Liver (tissue), 9 donors: ENCODE measurements around the gene ITPK1. TPM values are rescaled to one million over a fixed set of nuclear protein-coding genes. Genes with fewer than 3 reads are reported as not detected.
A peak's percentile ranks its signal among the peaks of the same experiment; 100 is the strongest.

Source experiments
- DNase-seq: peaks from one replicate; pipeline ENCODE4 v3.0.0-alpha.2; 2017; ENCODE audit warnings: low spot score
- H3K27ac ChIP-seq, 2 donors: one replicate each; pipeline ENCODE4 v1.7.0; 2013; ENCODE audit warnings: inconsistent platforms in 2 of 2, low read length in 2 of 2, control low read depth in 1 of 2, low read depth in 1 of 2, mild to moderate bottlenecking in 1 of 2
- H3K27me3 ChIP-seq, 4 donors: one replicate each; pipeline versions ENCODE4 v1.6.1 to v1.7.0; 2013; ENCODE audit warnings: low read length in 3 of 4, inconsistent platforms in 1 of 4, mild to moderate bottlenecking in 1 of 4, moderate library complexity in 1 of 4; ENCODE audit not compliant: control insufficient read depth in 4 of 4, insufficient read depth in 4 of 4
- H3K36me3 ChIP-seq, 4 donors: one replicate each; pipeline versions ENCODE4 v1.6.1 to v1.7.0; 2013; ENCODE audit warnings: low read length in 3 of 4, mild to moderate bottlenecking in 3 of 4, low read depth in 1 of 4, moderate library complexity in 1 of 4; ENCODE audit not compliant: control insufficient read depth in 4 of 4, insufficient read depth in 3 of 4
- H3K4me1 ChIP-seq, 4 donors: one replicate each; pipeline versions ENCODE4 v1.6.1 to v1.7.0; 2013; ENCODE audit warnings: low read length in 3 of 4, mild to moderate bottlenecking in 3 of 4, moderate library complexity in 1 of 4; ENCODE audit not compliant: control insufficient read depth in 4 of 4, insufficient read depth in 4 of 4
- H3K4me3 ChIP-seq, 3 donors: one replicate each; pipeline versions ENCODE4 v1.6.1 to v1.7.0; 2013; ENCODE audit warnings: low read length in 3 of 3, control low read depth in 1 of 3, low read depth in 1 of 3, mild to moderate bottlenecking in 1 of 3
- H3K9ac ChIP-seq, 2 donors: one replicate each; pipeline ENCODE4 v1.7.0; 2013; ENCODE audit warnings: low read length in 2 of 2, mild to moderate bottlenecking in 2 of 2, moderate library complexity in 2 of 2, control low read depth in 1 of 2, low read depth in 1 of 2
- H3K9me3 ChIP-seq, 4 donors: one replicate each; pipeline versions ENCODE4 v1.6.1 to v1.7.0; 2013; ENCODE audit warnings: low read length in 3 of 4; ENCODE audit not compliant: control insufficient read depth in 4 of 4
- CTCF ChIP-seq: fragments of 150-350 bp; IDR thresholded peaks from 2 replicates; pipeline ENCODE4 v1.5.1; 2017; ENCODE audit warnings: improper control_type of control experiment, low read depth, low read length; ENCODE audit not compliant: missing input control
- EGR1 ChIP-seq, 2 donors: IDR thresholded peaks; 2 replicates each; pipeline ENCODE4 v1.6.1; 2016 to 2018; ENCODE audit warnings: antibody characterized with exemption in 2 of 2, low read depth in 2 of 2
- FOXA1 ChIP-seq: IDR thresholded peaks from 2 replicates; pipeline ENCODE4 v1.6.1; 2016; ENCODE audit warnings: antibody characterized with exemption
- FOXA2 ChIP-seq: IDR thresholded peaks from 2 replicates; pipeline ENCODE4 v1.6.1; 2016; ENCODE audit warnings: antibody characterized with exemption
- GABPA ChIP-seq, 2 donors: IDR thresholded peaks in 1 of 2; conservative IDR thresholded peaks in 1 of 2; 2 replicates each; pipeline ENCODE4 v1.6.1; 2016; ENCODE audit warnings: antibody characterized with exemption in 2 of 2, mild to moderate bottlenecking in 1 of 2, moderate library complexity in 1 of 2
- HNF4A ChIP-seq, 2 donors: conservative IDR thresholded peaks; 2 replicates each; pipeline ENCODE4 v1.6.1; 2016; ENCODE audit warnings: antibody characterized with exemption in 2 of 2, mild to moderate bottlenecking in 2 of 2
- HNF4G ChIP-seq: IDR thresholded peaks from 2 replicates; pipeline ENCODE4 v1.6.1; 2016; ENCODE audit warnings: antibody characterized with exemption
- JUND ChIP-seq, 2 donors: IDR thresholded peaks; 2 replicates each; pipeline ENCODE4 v1.6.1; 2016; ENCODE audit warnings: antibody characterized with exemption in 2 of 2
- MAX ChIP-seq: IDR thresholded peaks from 2 replicates; pipeline ENCODE4 v1.6.1; 2016; ENCODE audit warnings: antibody characterized with exemption
- NR2F2 ChIP-seq: IDR thresholded peaks from 2 replicates; pipeline ENCODE4 v1.6.1; 2016; ENCODE audit warnings: antibody characterized with exemption
- RAD21 ChIP-seq, 2 donors: IDR thresholded peaks; 2 replicates each; pipeline ENCODE4 v1.6.1; 2016; ENCODE audit warnings: antibody characterized with exemption in 2 of 2, mild to moderate bottlenecking in 2 of 2
- RXRA ChIP-seq, 2 donors: IDR thresholded peaks; 2 replicates each; pipeline ENCODE4 v1.6.1; 2017 to 2018; ENCODE audit warnings: antibody characterized with exemption in 2 of 2, mild to moderate bottlenecking in 1 of 2
- SP1 ChIP-seq: IDR thresholded peaks from 2 replicates; pipeline ENCODE4 v1.6.1; 2018; ENCODE audit warnings: antibody characterized with exemption, mild to moderate bottlenecking
- TAF1 ChIP-seq: conservative IDR thresholded peaks from 2 replicates; pipeline ENCODE4 v1.6.1; 2016; ENCODE audit warnings: antibody characterized with exemption, mild to moderate bottlenecking
- YY1 ChIP-seq: IDR thresholded peaks from 2 replicates; pipeline ENCODE4 v1.6.1; 2016; ENCODE audit warnings: antibody characterized with exemption, mild to moderate bottlenecking
- ZBTB33 ChIP-seq: IDR thresholded peaks from 2 replicates; pipeline ENCODE4 v1.6.1; 2016; ENCODE audit warnings: antibody characterized with exemption
- WGBS: extraction: QIAGEN DNeasy Blood & Tissue Kit; methylation state at CpG from one replicate; pipeline ENCODE4 v1.1.7; 2013; 5-methylcytosine and 5-hydroxymethylcytosine counted together
- polyA plus RNA-seq, 2 donors: library from polyadenylated mRNA; stranded (reverse) in 1 of 2; unstranded in 1 of 2; fragments of 200-250 nt in 1 of 2; fragments of >200 nt in 1 of 2; fragmentation: Nextera tagmentation in 1 of 2; extraction: Ambion mirVana in 1 of 2; gene quantifications; one replicate each; pipeline versions ENCODE4 v1.2.1 to v1.2.3, GENCODE V29; 2013 to 2015
- total RNA-seq, 2 donors: library from RNA; depleted of rRNA; stranded (reverse); fragments of >200 nt; gene quantifications; one replicate each; pipeline ENCODE4 v1.2.3, GENCODE V29; 2014
- TF ChIP-seq, protein P1 (sequence below): IDR thresholded peaks from 2 replicates; pipeline ENCODE4 v1.6.1; 2016; ENCODE audit warnings: antibody characterized with exemption
- donor health status: healthy.
- donor health status: healthy.
- donor health status: healthy.
- donor health status: healthy.
- donor health status: healthy.

The ITPK1 gene
- total and polyA plus RNA-seq, 4 donors: 9.0 to 41.2 (median 20.4) TPM

DNA sequence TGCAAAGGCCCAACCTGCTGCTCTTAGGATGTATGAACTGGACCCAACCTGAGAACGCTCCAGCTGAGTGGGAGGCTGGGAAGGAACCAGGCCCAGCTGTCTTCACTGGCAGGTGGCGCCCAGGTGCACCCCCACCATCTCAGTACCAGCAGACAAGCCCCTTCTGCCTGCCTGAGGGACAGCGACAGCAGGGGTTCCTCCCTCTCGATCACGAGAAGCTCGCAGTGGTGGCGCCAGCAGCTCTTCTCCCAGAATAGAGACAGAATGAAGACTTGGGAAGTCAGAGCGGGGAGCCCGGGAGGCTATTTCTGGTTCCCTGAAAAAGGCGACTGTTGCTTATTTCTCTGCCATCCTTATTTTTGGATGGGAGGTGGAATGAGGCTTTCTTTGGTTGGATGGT is 146.3 kb downstream of the ITPK1 start:
- peak overlapping the region in 1 of 2 donors; percentile 20 for H3K27ac ChIP-seq
- DNase-seq: no peak
- H3K27me3 ChIP-seq: no peaks in the 10 kb centered on the region
- H3K36me3 ChIP-seq: no peaks in the 10 kb centered on the region
- H3K4me3 ChIP-seq: no peak overlapping the region
- 98% methylated on average over 10 of the region's 10 CpGs for WGBS
- no peak overlapping the region for H3K9ac ChIP-seq
- H3K4me1 ChIP-seq: peaks cover 17 to 35% (median 28%) of the 10 kb centered on the region in 4 donors
- H3K9me3 ChIP-seq: no peaks in the 10 kb centered on the region
- TF ChIP-seq HNF4G (no peak), RAD21 (IDR thresholded peaks at IDR 0.05) (no peak), EGR1 (IDR thresholded peaks at IDR 0.05; ENCODE audit: low read depth in 2 of 2) (no peak), YY1 (no peak), MAX (no peak), TAF1 (no peak), GABPA (IDR thresholded peaks at IDR 0.05 in 1 of 2, conservative IDR thresholded peaks at IDR 0.05 in 1 of 2) (no peak), SP1 (no peak), RXRA (IDR thresholded peaks at IDR 0.05) (no peak), FOXA2 (no peak), NR2F2 (no peak)
- TF ChIP-seq, protein P1, sequence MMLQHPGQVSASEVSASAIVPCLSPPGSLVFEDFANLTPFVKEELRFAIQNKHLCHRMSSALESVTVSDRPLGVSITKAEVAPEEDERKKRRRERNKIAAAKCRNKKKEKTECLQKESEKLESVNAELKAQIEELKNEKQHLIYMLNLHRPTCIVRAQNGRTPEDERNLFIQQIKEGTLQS: no peak

GRCh38 chr14:92968291-92969020 is 147.3 kb downstream of the ITPK1 start:
- TF ChIP-seq RXRA (IDR thresholded peaks at IDR 0.05): no peak
- Histone ChIP-seq H3K9ac (no peak overlapping the region), H3K4me3 (no peak overlapping the region), H3K4me1 (peaks cover 16 to 36% (median 30%) of the 10 kb centered on the region in 4 donors), H3K9me3 (no peaks in the 10 kb centered on the region), H3K27ac (no peak overlapping the region), H3K27me3 (no peaks in the 10 kb centered on the region), H3K36me3 (no peaks in the 10 kb centered on the region)
- WGBS: 95% methylated on average over 14 of the region's 14 CpGs
- DNase-seq: no peak

DNA sequence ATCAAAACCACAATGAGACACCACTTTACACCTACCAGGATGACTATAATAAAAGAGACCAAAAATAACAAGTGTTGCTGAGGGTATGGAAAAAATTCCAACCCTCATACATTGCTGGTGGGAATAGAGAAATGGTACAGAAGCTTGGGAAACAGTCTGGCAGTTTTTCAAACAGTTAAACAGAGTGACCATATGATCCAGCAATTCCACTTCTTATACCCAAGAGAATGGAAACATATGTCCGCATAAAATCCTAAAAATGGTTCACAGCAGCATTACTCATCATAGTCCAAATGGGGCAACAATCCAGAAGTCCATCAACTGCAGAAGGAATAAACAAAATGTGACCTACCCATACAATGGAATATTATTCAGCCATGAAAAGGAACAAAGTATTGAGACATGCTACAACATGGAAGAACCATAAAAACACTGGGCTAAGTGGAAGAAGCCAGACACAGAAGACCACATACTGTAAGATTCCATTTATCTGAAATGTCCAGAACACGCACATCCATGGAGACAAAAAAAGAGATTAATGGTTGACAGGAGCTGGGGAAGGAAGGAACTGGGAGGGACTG is 148.3 kb downstream of the ITPK1 start:
- Histone ChIP-seq H3K9me3 (no peaks in the 10 kb centered on the region), H3K4me1 (peaks cover 17 to 34% (median 27%) of the 10 kb centered on the region in 4 donors), H3K36me3 (no peaks in the 10 kb centered on the region), H3K4me3 (no peak overlapping the region), H3K9ac (no peak overlapping the region), H3K27me3 (no peaks in the 10 kb centered on the region), H3K27ac (no peak overlapping the region)
- WGBS: 98% methylated on average over 2 of the region's 2 CpGs
- no peak for DNase-seq
- no peak for TF ChIP-seq FOXA2
- TF ChIP-seq RXRA (IDR thresholded peaks at IDR 0.05): no peak
- no peak for TF ChIP-seq RAD21 (IDR thresholded peaks at IDR 0.05)

- Histone ChIP-seq H3K9ac (no peak overlapping the region), H3K9me3 (no peaks in the 10 kb centered on the region), H3K36me3 (peaks cover 0 to 10% (median 2%) of the 10 kb centered on the region in 4 donors), H3K27ac (peak overlapping the region; percentile 39 to 68), H3K4me1 (peaks cover 17 to 33% (median 27%) of the 10 kb centered on the region in 4 donors), H3K4me3 (no peak overlapping the region), H3K27me3 (no peaks in the 10 kb centered on the region)
- 91% methylated on average over 1 of the region's 1 CpG for WGBS
- DNase-seq: no peak
- TF ChIP-seq HNF4G (no peak), MAX (no peak), JUND (IDR thresholded peaks at IDR 0.05) (no peak), NR2F2 (no peak), FOXA2 (no peak), HNF4A (conservative IDR thresholded peaks at IDR 0.05) (no peak), ZBTB33 (no peak), FOXA1 (no peak), RAD21 (IDR thresholded peaks at IDR 0.05) (no peak), RXRA (IDR thresholded peaks at IDR 0.05) (no peak), TAF1 (no peak), YY1 (no peak), CTCF (no peak), GABPA (IDR thresholded peaks at IDR 0.05 in 1 of 2, conservative IDR thresholded peaks at IDR 0.05 in 1 of 2) (no peak), SP1 (no peak)
- TF ChIP-seq, protein P1: no peak
These were observed 150.4 kb downstream of the ITPK1 start for GRCh38 chr14:92965281-92965680.
